ENCODE measurements around the gene HMG20B.

HMG20B gene

DNA sequence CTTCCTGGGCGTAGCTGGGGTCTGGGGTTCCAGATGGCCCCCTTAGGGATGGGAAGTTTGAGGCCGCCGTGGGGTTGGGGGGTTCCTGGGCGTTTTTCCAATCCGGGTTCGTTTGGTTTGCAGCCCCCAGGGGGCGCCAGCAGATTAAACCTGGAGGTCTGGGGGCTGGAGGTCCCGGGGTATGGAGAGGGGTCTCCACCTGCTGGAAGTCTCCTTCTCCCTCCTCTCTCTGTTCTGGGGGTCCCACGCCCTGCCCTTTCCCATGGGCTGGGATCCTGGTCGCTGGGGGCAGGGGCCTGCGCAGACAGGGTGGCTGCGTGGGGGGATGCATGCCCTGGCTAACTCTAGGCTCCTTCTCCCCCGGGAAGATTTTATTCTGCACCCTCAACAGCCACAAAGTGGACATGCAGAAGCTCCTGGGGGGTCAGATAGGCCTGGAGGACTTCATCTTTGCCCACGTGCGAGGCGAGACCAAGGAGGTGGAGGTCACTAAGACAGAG lies 13.4 kb downstream of the HMG20B start:
- TF ChIP-seq, protein P1, sequence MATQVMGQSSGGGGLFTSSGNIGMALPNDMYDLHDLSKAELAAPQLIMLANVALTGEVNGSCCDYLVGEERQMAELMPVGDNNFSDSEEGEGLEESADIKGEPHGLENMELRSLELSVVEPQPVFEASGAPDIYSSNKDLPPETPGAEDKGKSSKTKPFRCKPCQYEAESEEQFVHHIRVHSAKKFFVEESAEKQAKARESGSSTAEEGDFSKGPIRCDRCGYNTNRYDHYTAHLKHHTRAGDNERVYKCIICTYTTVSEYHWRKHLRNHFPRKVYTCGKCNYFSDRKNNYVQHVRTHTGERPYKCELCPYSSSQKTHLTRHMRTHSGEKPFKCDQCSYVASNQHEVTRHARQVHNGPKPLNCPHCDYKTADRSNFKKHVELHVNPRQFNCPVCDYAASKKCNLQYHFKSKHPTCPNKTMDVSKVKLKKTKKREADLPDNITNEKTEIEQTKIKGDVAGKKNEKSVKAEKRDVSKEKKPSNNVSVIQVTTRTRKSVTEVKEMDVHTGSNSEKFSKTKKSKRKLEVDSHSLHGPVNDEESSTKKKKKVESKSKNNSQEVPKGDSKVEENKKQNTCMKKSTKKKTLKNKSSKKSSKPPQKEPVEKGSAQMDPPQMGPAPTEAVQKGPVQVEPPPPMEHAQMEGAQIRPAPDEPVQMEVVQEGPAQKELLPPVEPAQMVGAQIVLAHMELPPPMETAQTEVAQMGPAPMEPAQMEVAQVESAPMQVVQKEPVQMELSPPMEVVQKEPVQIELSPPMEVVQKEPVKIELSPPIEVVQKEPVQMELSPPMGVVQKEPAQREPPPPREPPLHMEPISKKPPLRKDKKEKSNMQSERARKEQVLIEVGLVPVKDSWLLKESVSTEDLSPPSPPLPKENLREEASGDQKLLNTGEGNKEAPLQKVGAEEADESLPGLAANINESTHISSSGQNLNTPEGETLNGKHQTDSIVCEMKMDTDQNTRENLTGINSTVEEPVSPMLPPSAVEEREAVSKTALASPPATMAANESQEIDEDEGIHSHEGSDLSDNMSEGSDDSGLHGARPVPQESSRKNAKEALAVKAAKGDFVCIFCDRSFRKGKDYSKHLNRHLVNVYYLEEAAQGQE (IDR thresholded peaks at IDR 0.05; ENCODE audit: low read depth) = no peak
- TF ChIP-seq TAF1 (IDR thresholded peaks at IDR 0.05; ENCODE audit: low read depth) (no peak), CREB1 (IDR thresholded peaks at IDR 0.05; ENCODE audit: low read depth) (no peak), EP300 (IDR thresholded peaks at IDR 0.05; ENCODE audit: borderline replicate concordance) (no peak), ZBTB7A (IDR thresholded peaks at IDR 0.05; ENCODE audit: low read depth) (peak; percentile 94), RAD21 (IDR thresholded peaks at IDR 0.05; ENCODE audit: low read depth) (peak; percentile 60), TEAD4 (IDR thresholded peaks at IDR 0.05) (no peak), EGR1 (IDR thresholded peaks at IDR 0.05) (no peak), YY1 (IDR thresholded peaks at IDR 0.05; ENCODE audit: low read depth) (no peak)

DNA sequence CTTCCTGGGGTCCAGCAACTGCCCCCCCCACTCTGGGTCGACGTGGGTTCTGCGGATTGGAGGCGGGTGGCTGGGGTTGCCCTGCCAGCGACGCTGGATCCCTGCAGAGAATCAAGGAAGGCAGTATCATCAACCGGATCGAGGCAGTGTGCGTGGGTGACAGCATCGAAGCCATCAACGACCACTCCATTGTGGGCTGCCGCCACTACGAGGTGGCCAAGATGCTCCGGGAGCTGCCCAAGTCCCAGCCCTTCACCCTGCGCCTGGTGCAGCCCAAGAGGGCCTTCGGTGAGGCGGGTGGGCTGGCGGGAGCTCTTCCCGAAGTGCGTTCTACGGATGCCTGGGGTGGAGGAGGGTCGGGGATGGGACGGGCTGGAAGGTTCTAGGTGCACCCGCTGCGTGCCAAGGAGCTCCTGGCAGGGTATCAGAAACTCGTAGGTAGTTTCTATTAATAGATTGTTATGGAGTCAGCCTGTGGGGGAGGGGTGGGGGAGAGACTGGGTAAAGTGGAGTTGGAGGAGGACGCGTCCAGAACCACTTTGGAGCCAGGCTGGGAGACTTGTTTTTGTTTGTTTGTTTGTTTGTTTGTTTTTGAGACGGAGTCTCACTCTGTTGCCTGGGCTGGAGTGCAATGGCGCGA lies 14.1 kb downstream of the HMG20B start:
- no peak for TF ChIP-seq YY1 (IDR thresholded peaks at IDR 0.05; ENCODE audit: low read depth)

DNA sequence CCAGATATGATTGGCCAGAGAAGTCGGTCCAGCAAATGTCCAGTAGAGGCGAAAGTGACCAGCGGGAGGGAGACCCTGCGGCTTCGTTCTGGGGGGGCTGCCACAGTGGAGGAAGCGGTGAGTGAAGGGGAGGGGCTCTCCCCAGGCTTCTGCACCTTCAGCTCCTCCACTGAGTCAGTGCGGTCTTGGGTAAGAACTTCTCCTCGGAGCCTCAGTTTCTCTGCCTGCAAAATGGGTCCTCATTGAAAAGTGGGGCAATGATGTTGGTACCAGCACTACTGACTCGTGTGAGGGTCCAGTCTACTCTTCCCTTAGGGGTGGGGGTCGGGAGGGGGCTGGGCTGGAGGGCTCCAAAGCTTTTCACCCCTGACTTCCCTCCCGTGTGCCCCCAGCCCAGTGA lies 16.7 kb downstream of the HMG20B start:
- TF ChIP-seq RAD21 (IDR thresholded peaks at IDR 0.05; ENCODE audit: low read depth) (no peak), ZBTB7A (IDR thresholded peaks at IDR 0.05; ENCODE audit: low read depth) (no peak), TEAD4 (IDR thresholded peaks at IDR 0.05) (no peak), EGR1 (IDR thresholded peaks at IDR 0.05) (no peak), FOXM1 (IDR thresholded peaks at IDR 0.05; ENCODE audit: borderline replicate concordance, low read depth) (no peak), YY1 (IDR thresholded peaks at IDR 0.05; ENCODE audit: low read depth) (no peak), EP300 (IDR thresholded peaks at IDR 0.05; ENCODE audit: borderline replicate concordance) (no peak), TAF1 (IDR thresholded peaks at IDR 0.05; ENCODE audit: low read depth) (no peak), CREB1 (IDR thresholded peaks at IDR 0.05; ENCODE audit: low read depth) (no peak), TCF12 (IDR thresholded peaks at IDR 0.05; ENCODE audit: low read depth) (no peak), CEBPB (IDR thresholded peaks at IDR 0.05) (no peak), NFIC (IDR thresholded peaks at IDR 0.05) (no peak)
- TF ChIP-seq, protein P2, sequence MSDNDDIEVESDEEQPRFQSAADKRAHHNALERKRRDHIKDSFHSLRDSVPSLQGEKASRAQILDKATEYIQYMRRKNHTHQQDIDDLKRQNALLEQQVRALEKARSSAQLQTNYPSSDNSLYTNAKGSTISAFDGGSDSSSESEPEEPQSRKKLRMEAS (IDR thresholded peaks at IDR 0.05) = no peak
- TF ChIP-seq, protein P1 (IDR thresholded peaks at IDR 0.05; ENCODE audit: low read depth) = no peak
- TF ChIP-seq, protein P3, sequence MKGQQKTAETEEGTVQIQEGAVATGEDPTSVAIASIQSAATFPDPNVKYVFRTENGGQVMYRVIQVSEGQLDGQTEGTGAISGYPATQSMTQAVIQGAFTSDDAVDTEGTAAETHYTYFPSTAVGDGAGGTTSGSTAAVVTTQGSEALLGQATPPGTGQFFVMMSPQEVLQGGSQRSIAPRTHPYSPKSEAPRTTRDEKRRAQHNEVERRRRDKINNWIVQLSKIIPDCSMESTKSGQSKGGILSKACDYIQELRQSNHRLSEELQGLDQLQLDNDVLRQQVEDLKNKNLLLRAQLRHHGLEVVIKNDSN (IDR thresholded peaks at IDR 0.05) = no peak

DNA sequence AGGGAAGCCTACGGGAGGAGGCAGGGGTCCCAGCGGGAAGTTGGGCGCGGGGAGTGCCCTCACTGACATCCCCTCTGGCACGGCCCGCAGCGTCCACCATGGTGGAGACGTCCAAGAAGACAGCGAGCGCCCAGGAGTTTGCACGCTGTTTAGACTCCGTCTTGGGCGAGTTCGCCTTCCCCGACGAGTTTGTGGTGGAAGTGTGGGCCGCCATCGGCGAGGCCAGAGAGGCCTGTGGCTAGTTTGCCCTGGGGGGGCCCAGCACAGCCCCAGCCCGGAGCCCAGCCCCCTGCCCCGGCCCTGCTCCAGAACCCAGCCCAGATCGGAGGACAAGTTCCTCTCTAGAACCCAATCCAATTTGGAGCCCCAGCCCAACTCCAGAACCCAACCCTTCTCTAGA lies 17.2 kb downstream of the HMG20B start:
- TF ChIP-seq EGR1 (IDR thresholded peaks at IDR 0.05) (no peak), NFIC (IDR thresholded peaks at IDR 0.05) (no peak), ZBTB7A (IDR thresholded peaks at IDR 0.05; ENCODE audit: low read depth) (no peak), TEAD4 (IDR thresholded peaks at IDR 0.05) (no peak), RAD21 (IDR thresholded peaks at IDR 0.05; ENCODE audit: low read depth) (no peak), EP300 (IDR thresholded peaks at IDR 0.05; ENCODE audit: borderline replicate concordance) (no peak), CREB1 (IDR thresholded peaks at IDR 0.05; ENCODE audit: low read depth) (no peak)
- TF ChIP-seq, protein P2 (IDR thresholded peaks at IDR 0.05) = no peak
- TF ChIP-seq, protein P1 (IDR thresholded peaks at IDR 0.05; ENCODE audit: low read depth) = no peak

DNA sequence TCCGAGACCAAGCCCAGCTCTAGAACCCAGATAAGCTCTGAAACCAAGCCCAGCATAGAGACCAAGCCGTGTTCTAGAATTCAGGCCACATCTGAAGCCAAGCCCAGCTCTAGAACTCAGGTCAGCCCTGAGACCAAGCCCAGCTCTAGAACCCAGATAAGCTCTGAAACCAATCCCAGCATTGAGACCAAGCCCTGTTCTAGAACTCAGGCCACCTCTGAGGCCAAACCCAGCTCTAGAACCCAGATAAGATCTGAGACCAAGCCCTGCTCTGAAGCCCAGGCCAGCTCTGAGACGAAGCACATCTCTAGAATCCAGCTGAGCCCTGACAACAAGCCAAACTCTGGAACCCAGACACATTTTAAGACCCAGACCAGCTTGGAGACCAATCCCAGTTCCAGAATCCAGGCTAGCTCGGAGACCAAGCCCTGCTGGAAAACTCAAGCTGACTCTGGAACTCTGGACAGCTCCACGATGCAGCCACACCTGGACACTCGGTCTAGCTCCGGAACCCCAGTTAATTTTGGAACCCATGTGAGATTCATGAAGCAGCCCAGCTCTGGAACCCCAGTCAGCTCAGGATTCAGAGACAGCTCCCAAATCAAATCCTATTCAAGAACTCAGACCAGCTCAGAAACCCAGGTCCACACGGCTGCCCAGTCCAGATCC lies 18.4 kb downstream of the HMG20B start:
- TF ChIP-seq YY1 (IDR thresholded peaks at IDR 0.05; ENCODE audit: low read depth) (no peak), ZBTB7A (IDR thresholded peaks at IDR 0.05; ENCODE audit: low read depth) (no peak), CEBPB (IDR thresholded peaks at IDR 0.05) (no peak)
- TF ChIP-seq, protein P3 (IDR thresholded peaks at IDR 0.05) = no peak
- TF ChIP-seq, protein P1 (IDR thresholded peaks at IDR 0.05; ENCODE audit: low read depth) = peak; percentile 47; the same call in 1 of the 2 replicates
